ENCODE results near the gene FBN3. TPM values are rescaled to one million over a fixed set of nuclear protein-coding genes. Genes with fewer than 3 reads are reported as not detected.

FBN3 gene
- polyA plus RNA-seq, 1 donor from 2014 or later, result 52.7 TPM

DNA sequence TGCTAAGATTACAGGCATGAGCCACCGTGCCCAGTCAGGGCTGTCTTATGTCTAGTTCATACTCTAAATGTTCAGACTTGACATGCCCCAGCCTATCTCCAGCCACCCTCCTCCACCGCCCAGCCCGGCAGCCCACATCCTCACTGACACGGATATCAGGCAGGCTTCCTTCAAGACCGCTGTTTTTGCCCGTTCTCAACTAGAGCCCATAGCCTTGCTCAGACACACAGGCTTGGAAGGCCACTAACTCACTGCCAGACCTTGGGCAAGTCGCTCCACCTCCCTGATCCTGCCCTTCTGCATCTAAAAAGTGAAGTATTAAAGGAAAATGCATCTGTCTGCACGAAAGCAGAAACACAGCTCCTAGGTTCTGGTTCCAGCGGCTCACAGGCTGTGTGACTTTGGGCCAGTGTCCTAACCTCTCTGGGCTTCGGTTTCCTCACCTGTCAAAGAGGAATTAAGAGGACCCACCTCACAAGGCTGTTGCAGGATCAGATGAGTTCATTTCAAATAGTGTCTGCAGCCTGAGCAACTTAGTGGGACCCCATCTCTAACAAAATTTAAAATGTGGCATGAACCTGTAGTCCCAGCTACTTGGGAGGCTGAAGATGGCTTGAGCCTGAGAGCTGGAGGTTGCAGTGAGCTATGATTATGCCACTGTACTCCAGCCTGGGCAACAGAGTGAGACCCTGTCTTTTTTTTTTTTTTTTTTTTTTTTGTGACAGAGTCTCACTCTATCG, 45.3 kb upstream of the FBN3 start:
- Histone ChIP-seq H3K9me3 (ENCODE audit: low read length) (no peaks in the 10 kb centered on the region), H3K27me3 (ENCODE audit: insufficient read depth, low read depth, low read length) (no peaks in the 10 kb centered on the region), H3F3A (ENCODE audit: insufficient read depth, low read length, poor library complexity, severe bottlenecking) (no peaks in the 10 kb centered on the region), H3K4me3 (ENCODE audit: low read length) (no peak overlapping the region), H3K9me2 (ENCODE audit: insufficient read depth, low read length) (no peaks in the 10 kb centered on the region), H4K20me1 (ENCODE audit: insufficient read depth) (no peaks in the 10 kb centered on the region), H2AFZ (ENCODE audit: low read depth, low read length) (no peak overlapping the region), H3K79me2 (replicated peaks; ENCODE audit: insufficient read depth, low read length) (no peaks in the 10 kb centered on the region), H3K9ac (ENCODE audit: low read length) (no peak overlapping the region), H3K27ac (ENCODE audit: low read length) (no peak overlapping the region), H3K36me3 (ENCODE audit: insufficient read depth, low read length) (no peaks in the 10 kb centered on the region), H3K4me2 (ENCODE audit: low read length) (no peak overlapping the region)
- no peak for TF ChIP-seq EZH2 (IDR thresholded peaks at IDR 0.05; ENCODE audit: borderline replicate concordance, insufficient read depth, low read length, poor library complexity, severe bottlenecking)
- TF ChIP-seq MXI1 (conservative IDR thresholded peaks at IDR 0.05; ENCODE audit: poor library complexity, severe bottlenecking), result no peak
- no peak for TF ChIP-seq TAF1 (IDR thresholded peaks at IDR 0.05; ENCODE audit: low read depth)
- TF ChIP-seq, protein P1, sequence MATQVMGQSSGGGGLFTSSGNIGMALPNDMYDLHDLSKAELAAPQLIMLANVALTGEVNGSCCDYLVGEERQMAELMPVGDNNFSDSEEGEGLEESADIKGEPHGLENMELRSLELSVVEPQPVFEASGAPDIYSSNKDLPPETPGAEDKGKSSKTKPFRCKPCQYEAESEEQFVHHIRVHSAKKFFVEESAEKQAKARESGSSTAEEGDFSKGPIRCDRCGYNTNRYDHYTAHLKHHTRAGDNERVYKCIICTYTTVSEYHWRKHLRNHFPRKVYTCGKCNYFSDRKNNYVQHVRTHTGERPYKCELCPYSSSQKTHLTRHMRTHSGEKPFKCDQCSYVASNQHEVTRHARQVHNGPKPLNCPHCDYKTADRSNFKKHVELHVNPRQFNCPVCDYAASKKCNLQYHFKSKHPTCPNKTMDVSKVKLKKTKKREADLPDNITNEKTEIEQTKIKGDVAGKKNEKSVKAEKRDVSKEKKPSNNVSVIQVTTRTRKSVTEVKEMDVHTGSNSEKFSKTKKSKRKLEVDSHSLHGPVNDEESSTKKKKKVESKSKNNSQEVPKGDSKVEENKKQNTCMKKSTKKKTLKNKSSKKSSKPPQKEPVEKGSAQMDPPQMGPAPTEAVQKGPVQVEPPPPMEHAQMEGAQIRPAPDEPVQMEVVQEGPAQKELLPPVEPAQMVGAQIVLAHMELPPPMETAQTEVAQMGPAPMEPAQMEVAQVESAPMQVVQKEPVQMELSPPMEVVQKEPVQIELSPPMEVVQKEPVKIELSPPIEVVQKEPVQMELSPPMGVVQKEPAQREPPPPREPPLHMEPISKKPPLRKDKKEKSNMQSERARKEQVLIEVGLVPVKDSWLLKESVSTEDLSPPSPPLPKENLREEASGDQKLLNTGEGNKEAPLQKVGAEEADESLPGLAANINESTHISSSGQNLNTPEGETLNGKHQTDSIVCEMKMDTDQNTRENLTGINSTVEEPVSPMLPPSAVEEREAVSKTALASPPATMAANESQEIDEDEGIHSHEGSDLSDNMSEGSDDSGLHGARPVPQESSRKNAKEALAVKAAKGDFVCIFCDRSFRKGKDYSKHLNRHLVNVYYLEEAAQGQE (IDR thresholded peaks at IDR 0.05; ENCODE audit: borderline replicate concordance), result no peak
- TF ChIP-seq SMC3 (conservative IDR thresholded peaks at IDR 0.05; ENCODE audit: poor library complexity), result no peak
- no peak for TF ChIP-seq POLR2AphosphoS5 (IDR thresholded peaks at IDR 0.05)
- no peak for TF ChIP-seq RAD21 (conservative IDR thresholded peaks at IDR 0.05)
- no peak for TF ChIP-seq EP300 (conservative IDR thresholded peaks at IDR 0.05; ENCODE audit: poor library complexity, severe bottlenecking)
- TF ChIP-seq, protein P2, sequence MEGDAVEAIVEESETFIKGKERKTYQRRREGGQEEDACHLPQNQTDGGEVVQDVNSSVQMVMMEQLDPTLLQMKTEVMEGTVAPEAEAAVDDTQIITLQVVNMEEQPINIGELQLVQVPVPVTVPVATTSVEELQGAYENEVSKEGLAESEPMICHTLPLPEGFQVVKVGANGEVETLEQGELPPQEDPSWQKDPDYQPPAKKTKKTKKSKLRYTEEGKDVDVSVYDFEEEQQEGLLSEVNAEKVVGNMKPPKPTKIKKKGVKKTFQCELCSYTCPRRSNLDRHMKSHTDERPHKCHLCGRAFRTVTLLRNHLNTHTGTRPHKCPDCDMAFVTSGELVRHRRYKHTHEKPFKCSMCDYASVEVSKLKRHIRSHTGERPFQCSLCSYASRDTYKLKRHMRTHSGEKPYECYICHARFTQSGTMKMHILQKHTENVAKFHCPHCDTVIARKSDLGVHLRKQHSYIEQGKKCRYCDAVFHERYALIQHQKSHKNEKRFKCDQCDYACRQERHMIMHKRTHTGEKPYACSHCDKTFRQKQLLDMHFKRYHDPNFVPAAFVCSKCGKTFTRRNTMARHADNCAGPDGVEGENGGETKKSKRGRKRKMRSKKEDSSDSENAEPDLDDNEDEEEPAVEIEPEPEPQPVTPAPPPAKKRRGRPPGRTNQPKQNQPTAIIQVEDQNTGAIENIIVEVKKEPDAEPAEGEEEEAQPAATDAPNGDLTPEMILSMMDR (IDR thresholded peaks at IDR 0.05; ENCODE audit: poor library complexity, severe bottlenecking), result no peak

DNA sequence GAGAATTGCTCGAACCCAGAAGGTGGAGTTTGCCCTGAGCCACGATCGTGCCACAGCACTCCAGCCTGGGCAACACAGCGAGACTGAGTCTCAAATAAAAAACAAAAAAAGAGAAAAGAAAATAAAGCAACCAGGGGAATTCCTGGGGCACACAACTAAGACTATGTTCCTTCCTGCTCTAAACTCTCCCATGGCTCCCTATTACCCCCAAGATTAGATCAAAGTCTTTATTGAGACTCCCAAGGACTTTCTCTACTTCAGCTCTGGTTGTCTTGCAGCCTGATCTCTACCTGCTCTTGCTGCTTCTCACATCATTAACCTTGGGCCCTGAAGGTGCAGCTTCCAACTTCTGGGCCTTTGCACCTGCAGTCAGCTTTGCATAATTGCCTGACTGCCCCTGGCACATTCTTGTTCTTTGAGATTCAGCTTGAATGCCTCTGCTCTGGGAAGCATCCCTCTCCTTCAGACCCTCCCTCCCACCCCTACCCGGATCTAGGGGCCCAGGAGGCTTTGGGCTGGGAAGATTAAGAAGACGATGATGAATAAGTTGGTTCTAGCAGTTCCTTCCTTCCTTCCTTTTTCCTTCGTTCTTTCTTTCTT, 42.9 kb upstream of the FBN3 start:
- H3K27me3 ChIP-seq (ENCODE audit: insufficient read depth, low read depth, low read length), result no peaks in the 10 kb centered on the region
- H4K20me1 ChIP-seq (ENCODE audit: insufficient read depth), result no peaks in the 10 kb centered on the region
- no peaks in the 10 kb centered on the region for H3F3A ChIP-seq (ENCODE audit: insufficient read depth, low read length, poor library complexity, severe bottlenecking)
- no peak overlapping the region for H3K4me2 ChIP-seq (ENCODE audit: low read length)
- H3K9me3 ChIP-seq (ENCODE audit: low read length), result no peaks in the 10 kb centered on the region
- no peak overlapping the region for H2AFZ ChIP-seq (ENCODE audit: low read depth, low read length)
- no peak overlapping the region for H3K9ac ChIP-seq (ENCODE audit: low read length)
- H3K9me2 ChIP-seq (ENCODE audit: insufficient read depth, low read length), result no peaks in the 10 kb centered on the region
- H3K79me2 ChIP-seq (replicated peaks; ENCODE audit: insufficient read depth, low read length), result no peaks in the 10 kb centered on the region
- H3K27ac ChIP-seq (ENCODE audit: low read length), result no peak overlapping the region
- no peaks in the 10 kb centered on the region for H3K36me3 ChIP-seq (ENCODE audit: insufficient read depth, low read length)
- TF ChIP-seq SMC3 (conservative IDR thresholded peaks at IDR 0.05; ENCODE audit: poor library complexity) (no peak), MXI1 (conservative IDR thresholded peaks at IDR 0.05; ENCODE audit: poor library complexity, severe bottlenecking) (no peak), TAF1 (IDR thresholded peaks at IDR 0.05; ENCODE audit: low read depth) (no peak), POLR2AphosphoS5 (IDR thresholded peaks at IDR 0.05) (no peak), RAD21 (conservative IDR thresholded peaks at IDR 0.05) (no peak), EP300 (conservative IDR thresholded peaks at IDR 0.05; ENCODE audit: poor library complexity, severe bottlenecking) (no peak), EZH2 (IDR thresholded peaks at IDR 0.05; ENCODE audit: borderline replicate concordance, insufficient read depth, low read length, poor library complexity, severe bottlenecking) (no peak)
- TF ChIP-seq, protein P2 (IDR thresholded peaks at IDR 0.05; ENCODE audit: poor library complexity, severe bottlenecking), result no peak
- TF ChIP-seq, protein P1 (IDR thresholded peaks at IDR 0.05; ENCODE audit: borderline replicate concordance), result no peak
- H3K4me3 ChIP-seq (ENCODE audit: low read length), result no peak overlapping the region

All from neural cell (in vitro differentiated cells).